ENCODE results near the gene ABTB2.

GRCh38 chr11:34240150-34240494 lies 117.7 kb downstream of the ABTB2 start:
- TF ChIP-seq EZH2 (IDR thresholded peaks at IDR 0.05; ENCODE audit: borderline replicate concordance) (no peak), EZH2phosphoT487 (IDR thresholded peaks at IDR 0.05; ENCODE audit: low read depth, severe bottlenecking, unreplicated experiment) (no peak)
